T47D (cell line): ENCODE measurements around the gene FJX1.
A peak's percentile ranks its signal among the peaks of the same experiment; 100 is the strongest.

Experiments used
- DNase-seq, 2 experiments: peaks; one replicate each; pipeline versions ENCODE4 v3.0.0 to v3.0.0-alpha.2; 2011 to 2012; ENCODE audit warnings: low read depth in 1 of 2, low spot score in 1 of 2
- JUND ChIP-seq: IDR thresholded peaks from 2 replicates; pipeline ENCODE4 v1.6.1; 2012; ENCODE audit warnings: low read depth
- in situ Hi-C: cut with HindIII; loops from 2 replicates; pipeline ENCODE4 v1.10.0; 2016; ENCODE audit warnings: low sequenced_read_pairs, low pct_unique_long_range_greater_than_20kb

FJX1 gene, protein sequence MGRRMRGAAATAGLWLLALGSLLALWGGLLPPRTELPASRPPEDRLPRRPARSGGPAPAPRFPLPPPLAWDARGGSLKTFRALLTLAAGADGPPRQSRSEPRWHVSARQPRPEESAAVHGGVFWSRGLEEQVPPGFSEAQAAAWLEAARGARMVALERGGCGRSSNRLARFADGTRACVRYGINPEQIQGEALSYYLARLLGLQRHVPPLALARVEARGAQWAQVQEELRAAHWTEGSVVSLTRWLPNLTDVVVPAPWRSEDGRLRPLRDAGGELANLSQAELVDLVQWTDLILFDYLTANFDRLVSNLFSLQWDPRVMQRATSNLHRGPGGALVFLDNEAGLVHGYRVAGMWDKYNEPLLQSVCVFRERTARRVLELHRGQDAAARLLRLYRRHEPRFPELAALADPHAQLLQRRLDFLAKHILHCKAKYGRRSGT

DNA sequence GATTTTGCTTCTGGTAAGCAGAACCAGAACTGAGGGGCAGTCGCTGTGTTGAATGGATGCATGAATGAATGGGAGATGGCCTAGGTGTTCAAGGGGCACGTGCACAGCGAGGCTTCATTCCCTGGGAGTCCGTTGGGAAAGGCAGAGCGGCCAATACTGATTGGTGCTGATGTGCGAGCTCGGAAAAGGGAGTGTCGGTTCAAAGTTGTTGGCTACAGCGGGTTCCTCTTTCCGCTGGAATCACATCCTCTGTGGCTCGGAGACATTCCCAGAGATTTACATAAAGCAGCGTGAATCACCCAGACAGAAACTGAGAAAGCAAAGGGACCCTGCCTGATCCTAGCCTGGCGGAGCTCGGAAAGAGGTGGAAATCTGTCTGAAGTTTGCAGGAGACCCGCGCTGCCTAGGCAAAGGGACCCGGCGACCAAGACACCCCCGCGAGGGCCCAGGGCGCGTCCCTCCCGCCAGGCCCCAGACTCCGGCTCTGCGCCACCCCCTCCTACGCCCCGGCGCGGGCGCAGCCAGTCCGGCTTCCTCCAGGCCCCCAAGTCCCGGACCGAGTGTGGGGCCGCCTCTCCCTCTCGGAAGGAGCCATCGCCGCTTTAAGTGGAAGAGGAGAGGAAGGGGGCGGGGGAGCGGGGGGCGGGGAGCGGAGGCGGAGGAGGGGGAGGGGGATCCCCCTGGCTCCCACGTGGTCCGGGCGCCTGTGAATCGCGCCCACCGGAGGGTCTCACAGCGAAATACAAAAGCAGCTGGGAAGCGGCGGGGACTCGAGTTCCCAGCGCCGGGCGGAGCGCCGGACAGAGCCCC is at the start of gene FJX1:
TSS of gene FJX1 (plus strand) at position 774 of the 810 bp plus-strand sequence. CDS start 177 bp downstream, outside the sequence.
- TF ChIP-seq JUND = no peak
- in situ Hi-C loops = no loop called here
- peak; percentile 89 for DNase-seq

DNA sequence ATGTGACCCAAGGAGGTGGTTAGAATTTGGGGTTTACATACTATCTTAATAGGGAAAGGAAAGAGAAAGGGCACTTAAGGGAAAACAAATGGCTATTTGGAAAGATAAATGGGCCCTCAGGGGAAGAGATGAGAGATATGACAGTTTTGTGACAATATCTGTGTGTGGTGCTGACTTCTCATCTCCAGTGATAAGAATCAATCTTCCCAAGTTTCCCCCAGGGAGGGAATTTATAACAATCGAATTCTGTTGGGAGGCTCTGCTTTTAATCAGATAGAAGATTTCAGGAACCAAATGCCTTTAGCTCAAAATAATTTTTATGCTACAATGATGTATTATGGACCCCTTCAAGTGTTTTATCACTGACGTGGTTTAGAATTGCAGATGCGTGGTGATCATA is 46.6 kb upstream of the FJX1 start:
- peak in 1 of 2 experiments; percentile 43 for DNase-seq
- peak; percentile 57; the same call in 1 of the 2 replicates for TF ChIP-seq JUND
- in situ Hi-C loops = no loop called here

DNA sequence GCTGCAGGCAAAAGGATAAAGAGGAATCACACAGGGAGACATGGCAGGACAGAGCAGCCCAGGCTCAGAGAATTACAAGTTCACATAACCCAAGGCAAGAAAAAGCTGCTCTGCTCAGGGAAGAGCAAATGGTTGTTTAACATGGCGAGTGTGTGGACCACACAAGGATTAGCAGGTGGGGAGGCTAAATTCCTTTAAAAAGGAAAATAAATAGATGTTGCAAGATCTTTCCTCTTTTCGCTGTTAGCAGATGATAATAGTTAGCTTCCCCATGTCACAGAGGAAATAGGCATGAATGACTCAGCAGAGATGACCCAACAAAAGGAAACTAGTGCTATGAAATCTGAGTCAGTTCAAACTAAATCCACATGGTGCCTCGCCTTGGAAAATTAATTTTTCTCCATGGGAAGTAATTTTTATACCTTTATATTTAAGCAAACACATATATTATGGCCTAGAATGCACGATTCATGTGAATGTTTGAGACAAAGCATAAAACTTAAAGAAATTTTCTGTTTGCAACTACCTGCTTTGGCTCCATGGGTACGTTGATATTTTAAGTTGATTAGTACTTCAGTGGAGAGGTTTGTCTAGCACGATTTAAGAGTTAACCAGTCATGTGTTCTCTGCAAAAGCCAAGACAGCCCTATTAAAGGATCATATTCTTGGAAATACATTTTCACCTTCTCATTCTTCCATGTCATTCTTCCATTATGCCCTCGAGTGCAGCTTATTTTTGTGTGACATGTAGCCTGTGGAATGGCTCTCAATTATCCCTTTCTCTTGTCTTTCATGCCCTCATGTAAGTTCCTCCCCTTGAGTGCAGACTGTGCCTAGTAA is 38.5 kb upstream of the FJX1 start:
- TF ChIP-seq JUND = no peak
- DNase-seq = peak in 1 of 2 experiments; percentile 59
- in situ Hi-C loops = no loop called here

GRCh38 chr11:35580397-35580781 is 37.9 kb upstream of the FJX1 start:
- in situ Hi-C loops = no loop called here
- TF ChIP-seq JUND = no peak
- DNase-seq = no peak

DNA sequence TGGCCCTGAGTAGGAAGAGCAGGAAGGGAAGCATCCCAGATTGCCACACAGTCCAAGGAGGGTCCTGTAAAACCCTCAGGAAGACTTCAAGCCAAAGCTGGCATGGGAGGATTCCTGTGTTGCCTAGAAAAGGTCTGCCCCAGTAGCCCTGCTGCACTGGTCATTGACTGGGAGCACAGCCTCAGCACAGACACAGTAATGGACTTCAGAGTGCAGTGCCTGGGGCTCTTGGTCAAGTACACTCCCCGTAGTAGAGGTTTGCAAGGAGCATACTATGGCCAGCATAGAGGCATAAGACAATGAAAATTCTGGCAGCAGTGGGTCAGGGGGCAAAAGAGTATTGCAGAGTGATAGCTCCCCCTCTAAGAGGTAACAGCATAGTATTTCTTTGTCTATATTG is 36.2 kb upstream of the FJX1 start:
- no peak for TF ChIP-seq JUND
- no peak for DNase-seq
- in situ Hi-C loops = no loop called here

DNA sequence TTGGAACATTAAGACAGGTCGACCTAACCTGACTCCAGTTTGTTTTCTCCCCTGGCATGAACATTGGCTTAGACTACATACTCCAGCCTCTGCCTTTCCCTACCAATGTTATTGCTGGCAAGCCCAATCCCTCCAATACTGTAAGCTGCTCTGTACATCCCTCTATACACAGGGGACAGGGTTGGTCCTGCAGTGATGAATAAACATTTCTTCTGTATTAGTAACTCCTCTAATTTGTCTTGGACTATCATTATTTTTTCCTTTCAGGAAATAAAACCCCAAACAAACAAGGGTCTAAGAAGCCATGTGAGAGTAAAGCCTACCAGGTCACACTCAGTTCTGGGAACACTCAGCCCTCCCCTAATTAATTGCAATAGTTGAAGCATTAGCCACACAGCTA is 35.1 kb upstream of the FJX1 start:
- peak in 1 of 2 experiments; percentile 25 for DNase-seq
- in situ Hi-C loops = no loop called here
- no peak for TF ChIP-seq JUND

DNA sequence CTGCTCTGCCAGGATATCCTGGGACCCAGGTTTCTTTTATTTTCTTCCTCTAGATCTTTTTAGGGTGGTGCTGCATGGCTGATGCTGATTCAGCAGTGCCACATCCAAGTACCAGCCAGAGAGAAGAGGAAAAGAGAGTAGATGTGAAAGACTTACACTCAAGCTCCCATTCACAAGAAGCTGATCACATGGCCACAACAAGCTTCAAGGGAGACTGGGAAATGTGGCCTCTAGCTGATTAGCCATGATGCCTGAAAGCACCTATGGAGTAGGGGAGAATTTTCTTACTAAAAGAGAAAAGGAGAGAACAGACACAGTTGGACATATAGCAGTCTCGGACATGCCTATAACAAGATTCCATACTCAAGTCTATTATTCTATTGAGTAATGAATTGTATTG is 34.4 kb upstream of the FJX1 start:
- no peak for DNase-seq
- TF ChIP-seq JUND = no peak
- in situ Hi-C loops = no loop called here

- no peak for TF ChIP-seq JUND
- DNase-seq = no peak
- in situ Hi-C loops = no loop called here
Observed at GRCh38 chr11:35584321-35584720, 33.9 kb upstream of the FJX1 start.

GRCh38 chr11:35585416-35585815 is 32.8 kb upstream of the FJX1 start:
- no peak for TF ChIP-seq JUND
- no peak for DNase-seq
- in situ Hi-C loops = no loop called here

- in situ Hi-C loops = no loop called here
- no peak for DNase-seq
- no peak for TF ChIP-seq JUND
Observed at GRCh38 chr11:35586222-35586621, 32.0 kb upstream of the FJX1 start.

- DNase-seq = no peak
- no peak for TF ChIP-seq JUND
- in situ Hi-C loops = no loop called here
Observed at GRCh38 chr11:35587972-35588371, 30.3 kb upstream of the FJX1 start.

DNA sequence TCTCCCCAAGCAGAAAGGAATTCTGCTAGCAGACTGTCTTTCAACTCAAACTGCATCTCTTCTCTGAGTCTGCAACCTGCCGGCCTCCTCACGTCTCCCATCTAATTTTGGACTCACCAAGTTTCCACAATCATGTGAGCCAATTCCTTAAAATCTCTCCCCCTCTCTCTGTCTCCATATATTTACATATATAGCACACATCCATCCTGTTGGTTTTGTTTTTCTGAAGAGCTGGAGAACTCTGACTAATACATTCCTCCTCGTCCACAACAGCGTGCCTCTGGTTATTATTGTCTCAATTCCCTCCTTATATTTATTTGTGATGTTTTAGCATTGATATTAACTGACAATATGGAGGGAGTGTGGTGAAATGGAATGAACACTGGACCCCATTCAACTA is 29.6 kb upstream of the FJX1 start:
- in situ Hi-C loops = no loop called here
- no peak for TF ChIP-seq JUND
- DNase-seq = no peak

GRCh38 chr11:35589281-35589680 is 29.0 kb upstream of the FJX1 start:
- in situ Hi-C loops = no loop called here
- DNase-seq = no peak
- TF ChIP-seq JUND = no peak
